HEK293 (cell line): ENCODE measurements around the gene NCBP2.

Experiments used
- CTCF ChIA-PET: fragments of 350-600 bp; formaldehyde crosslinking; extraction: SDS; loops from one replicate; lab custom pipeline; 2021; ENCODE audit warnings: antibody characterized with exemption; lab: Yijun Ruan, JAX
- POLR2A ChIA-PET: fragments of 300-600 bp; formaldehyde crosslinking; extraction: SDS; loops from one replicate; lab custom pipeline; 2020; ENCODE audit warnings: antibody characterized with exemption, inconsistent platforms; lab: Yijun Ruan, JAX
- H3K27ac ChIP-seq: fragments of 200-500 bp; sonication (Bioruptor generic); 2 replicates; pipeline ENCODE4 v1.5.1; 2014; ENCODE audit warnings: low read depth, low read length, control low read depth, inconsistent platforms; ENCODE audit errors: extremely low read depth
- H3K36me3 ChIP-seq, 2 experiments: fragments of 200-500 bp in 1 of 2; sonication (Bioruptor generic) in 1 of 2; 1 replicate in 1 of 2; 2 replicates in 1 of 2; pipeline ENCODE4 v1.5.1; 2014 to 2017; ENCODE audit warnings: inconsistent platforms in 2 of 2, low read length in 2 of 2; ENCODE audit not compliant: control insufficient read depth in 2 of 2, insufficient read depth in 1 of 2
- H3K4me1 ChIP-seq: fragments of 200-500 bp; sonication (Bioruptor generic); 2 replicates; pipeline ENCODE4 v1.5.1; 2014; ENCODE audit warnings: mild to moderate bottlenecking, low read length, inconsistent platforms; ENCODE audit not compliant: control insufficient read depth, insufficient read depth
- H3K4me3 ChIP-seq: 2 replicates; pipeline ENCODE4 v1.5.1; 2011; ENCODE audit warnings: low read depth, mild to moderate bottlenecking, control low read depth, low read length, moderate library complexity
- H3K9me3 ChIP-seq: fragments of 200-500 bp; sonication (Bioruptor generic); 2 replicates; pipeline ENCODE4 v1.5.1; 2014; ENCODE audit warnings: low read depth, low read length, inconsistent platforms; ENCODE audit not compliant: control insufficient read depth, insufficient read depth
- PRDM2 ChIP-seq: fragments of 450-650 bp; formaldehyde crosslinking; IDR thresholded peaks from 2 replicates; pipeline ENCODE4 v1.5.1; 2016; ENCODE audit warnings: missing biosample characterization, missing genetic modification characterization, borderline replicate concordance
- WT1 ChIP-seq: fragments of 450-650 bp; formaldehyde crosslinking; IDR thresholded peaks from 2 replicates; pipeline ENCODE4 v1.5.1; 2016; ENCODE audit warnings: missing biosample characterization, missing genetic modification characterization
- ZBTB44 ChIP-seq: fragments of 450-650 bp; IDR thresholded peaks from 2 replicates; pipeline ENCODE4 v1.5.1; 2018; ENCODE audit warnings: missing biosample characterization, mild to moderate bottlenecking, missing genetic modification characterization
- ZFP69B ChIP-seq: fragments of 450-650 bp; formaldehyde crosslinking; IDR thresholded peaks from 2 replicates; pipeline ENCODE4 v1.5.1; 2016; ENCODE audit warnings: missing biosample characterization, missing genetic modification characterization
- ZNF133 ChIP-seq: fragments of 450-650 bp; formaldehyde crosslinking; IDR thresholded peaks from 2 replicates; pipeline ENCODE4 v1.5.1; 2016; ENCODE audit warnings: missing biosample characterization, missing genetic modification characterization
- ZNF155 ChIP-seq: fragments of 450-650 bp; formaldehyde crosslinking; IDR thresholded peaks from 2 replicates; pipeline ENCODE4 v1.5.1; 2016; ENCODE audit warnings: missing biosample characterization, missing genetic modification characterization
- ZNF211 ChIP-seq: fragments of 450-650 bp; formaldehyde crosslinking; IDR thresholded peaks from 2 replicates; pipeline ENCODE4 v1.5.1; 2016; ENCODE audit warnings: low read depth, missing biosample characterization, missing genetic modification characterization
- ZNF354C ChIP-seq: fragments of 450-650 bp; formaldehyde crosslinking; IDR thresholded peaks from 2 replicates; pipeline ENCODE4 v1.5.1; 2016; ENCODE audit warnings: missing biosample characterization, missing genetic modification characterization, low read depth, borderline replicate concordance
- ZNF366 ChIP-seq: fragments of 450-650 bp; formaldehyde crosslinking; conservative IDR thresholded peaks from 2 replicates; pipeline ENCODE4 v1.5.1; 2016; ENCODE audit warnings: missing biosample characterization, missing genetic modification characterization
- ZNF423 ChIP-seq: fragments of 450-650 bp; formaldehyde crosslinking; IDR thresholded peaks from 2 replicates; pipeline ENCODE4 v1.5.1; 2016; ENCODE audit warnings: missing biosample characterization, missing genetic modification characterization
- ZNF501 ChIP-seq: fragments of 450-650 bp; formaldehyde crosslinking; IDR thresholded peaks from 2 replicates; pipeline ENCODE4 v1.5.1; 2016; ENCODE audit warnings: missing biosample characterization, missing genetic modification characterization
- ZNF510 ChIP-seq: fragments of 450-650 bp; formaldehyde crosslinking; IDR thresholded peaks from 2 replicates; pipeline ENCODE4 v1.5.1; 2018; ENCODE audit warnings: mild to moderate bottlenecking, missing genetic modification characterization, missing biosample characterization; ENCODE audit not compliant: insufficient replicate concordance
- ZNF521 ChIP-seq: fragments of 450-650 bp; formaldehyde crosslinking; IDR thresholded peaks from 2 replicates; pipeline ENCODE4 v1.5.1; 2017; ENCODE audit warnings: missing biosample characterization, mild to moderate bottlenecking, missing genetic modification characterization
- ZNF670 ChIP-seq: fragments of 450-650 bp; formaldehyde crosslinking; IDR thresholded peaks from 2 replicates; pipeline ENCODE4 v1.5.1; 2016; ENCODE audit warnings: missing biosample characterization, missing genetic modification characterization, low read depth
- ZSCAN30 ChIP-seq: fragments of 450-650 bp; IDR thresholded peaks from 2 replicates; pipeline ENCODE4 v1.5.1; 2018; ENCODE audit warnings: missing biosample characterization, mild to moderate bottlenecking, missing genetic modification characterization, moderate library complexity
- ZXDB ChIP-seq: fragments of 450-650 bp; formaldehyde crosslinking; IDR thresholded peaks from 2 replicates; pipeline ENCODE4 v1.5.1; 2016; ENCODE audit warnings: missing biosample characterization, missing genetic modification characterization
- TF ChIP-seq, protein P1 (sequence below): fragments of 450-650 bp; formaldehyde crosslinking; IDR thresholded peaks from 2 replicates; pipeline ENCODE4 v1.5.1; 2016; ENCODE audit warnings: missing biosample characterization, missing genetic modification characterization
- TF ChIP-seq, protein P2 (sequence below): fragments of 450-650 bp; formaldehyde crosslinking; IDR thresholded peaks from 2 replicates; pipeline ENCODE4 v1.5.1; 2016; ENCODE audit warnings: missing biosample characterization, missing genetic modification characterization
- TF ChIP-seq, protein P3 (sequence below): fragments of 450-650 bp; formaldehyde crosslinking; conservative IDR thresholded peaks from 2 replicates; pipeline ENCODE4 v1.5.1; 2016; ENCODE audit warnings: low read depth, missing biosample characterization, missing genetic modification characterization
- TF ChIP-seq, protein P4 (sequence below): fragments of 450-650 bp; formaldehyde crosslinking; IDR thresholded peaks from 2 replicates; pipeline ENCODE4 v1.5.1; 2016; ENCODE audit warnings: missing biosample characterization, missing genetic modification characterization

The NCBP2 gene

DNA sequence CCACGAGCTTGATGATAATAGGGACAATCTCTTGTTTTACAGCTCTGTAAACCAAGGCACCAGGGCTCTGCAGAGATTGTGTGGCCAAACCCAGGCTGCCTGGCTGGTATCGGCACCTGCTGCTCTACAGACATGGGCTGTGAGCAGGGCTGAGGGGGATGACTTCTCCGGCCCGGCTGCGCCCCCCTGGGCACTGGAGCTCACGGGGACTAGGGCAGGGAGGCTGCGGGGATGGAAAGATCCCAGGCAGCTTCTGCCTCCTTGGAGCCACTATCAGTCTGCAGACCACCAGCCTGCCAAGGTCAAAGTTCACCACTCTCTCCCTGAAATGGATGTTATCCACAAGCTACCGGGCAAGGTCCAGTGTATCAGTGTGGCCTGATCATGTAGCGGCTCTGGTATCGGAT lies 48.3 kb upstream of the NCBP2 start:
- TF ChIP-seq ZNF521 (tag by site-specific recombination) (no peak), ZNF366 (tag by site-specific recombination) (no peak), ZNF211 (tag by site-specific recombination) (no peak), ZXDB (tag by site-specific recombination) (no peak), ZBTB44 (tag by site-specific recombination) (no peak), ZNF423 (tag by site-specific recombination) (no peak), ZNF133 (no peak), ZNF510 (tag by site-specific recombination) (no peak), ZNF501 (tag by site-specific recombination) (no peak), WT1 (tag by site-specific recombination) (no peak), ZFP69B (tag by site-specific recombination) (no peak), ZNF670 (tag by site-specific recombination) (no peak), ZSCAN30 (tag by site-specific recombination) (no peak), ZNF354C (tag by site-specific recombination) (no peak), PRDM2 (no peak), ZNF155 (tag by site-specific recombination) (no peak)
- TF ChIP-seq, protein P1, sequence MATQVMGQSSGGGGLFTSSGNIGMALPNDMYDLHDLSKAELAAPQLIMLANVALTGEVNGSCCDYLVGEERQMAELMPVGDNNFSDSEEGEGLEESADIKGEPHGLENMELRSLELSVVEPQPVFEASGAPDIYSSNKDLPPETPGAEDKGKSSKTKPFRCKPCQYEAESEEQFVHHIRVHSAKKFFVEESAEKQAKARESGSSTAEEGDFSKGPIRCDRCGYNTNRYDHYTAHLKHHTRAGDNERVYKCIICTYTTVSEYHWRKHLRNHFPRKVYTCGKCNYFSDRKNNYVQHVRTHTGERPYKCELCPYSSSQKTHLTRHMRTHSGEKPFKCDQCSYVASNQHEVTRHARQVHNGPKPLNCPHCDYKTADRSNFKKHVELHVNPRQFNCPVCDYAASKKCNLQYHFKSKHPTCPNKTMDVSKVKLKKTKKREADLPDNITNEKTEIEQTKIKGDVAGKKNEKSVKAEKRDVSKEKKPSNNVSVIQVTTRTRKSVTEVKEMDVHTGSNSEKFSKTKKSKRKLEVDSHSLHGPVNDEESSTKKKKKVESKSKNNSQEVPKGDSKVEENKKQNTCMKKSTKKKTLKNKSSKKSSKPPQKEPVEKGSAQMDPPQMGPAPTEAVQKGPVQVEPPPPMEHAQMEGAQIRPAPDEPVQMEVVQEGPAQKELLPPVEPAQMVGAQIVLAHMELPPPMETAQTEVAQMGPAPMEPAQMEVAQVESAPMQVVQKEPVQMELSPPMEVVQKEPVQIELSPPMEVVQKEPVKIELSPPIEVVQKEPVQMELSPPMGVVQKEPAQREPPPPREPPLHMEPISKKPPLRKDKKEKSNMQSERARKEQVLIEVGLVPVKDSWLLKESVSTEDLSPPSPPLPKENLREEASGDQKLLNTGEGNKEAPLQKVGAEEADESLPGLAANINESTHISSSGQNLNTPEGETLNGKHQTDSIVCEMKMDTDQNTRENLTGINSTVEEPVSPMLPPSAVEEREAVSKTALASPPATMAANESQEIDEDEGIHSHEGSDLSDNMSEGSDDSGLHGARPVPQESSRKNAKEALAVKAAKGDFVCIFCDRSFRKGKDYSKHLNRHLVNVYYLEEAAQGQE (tag by site-specific recombination), result no peak
- TF ChIP-seq, protein P2, sequence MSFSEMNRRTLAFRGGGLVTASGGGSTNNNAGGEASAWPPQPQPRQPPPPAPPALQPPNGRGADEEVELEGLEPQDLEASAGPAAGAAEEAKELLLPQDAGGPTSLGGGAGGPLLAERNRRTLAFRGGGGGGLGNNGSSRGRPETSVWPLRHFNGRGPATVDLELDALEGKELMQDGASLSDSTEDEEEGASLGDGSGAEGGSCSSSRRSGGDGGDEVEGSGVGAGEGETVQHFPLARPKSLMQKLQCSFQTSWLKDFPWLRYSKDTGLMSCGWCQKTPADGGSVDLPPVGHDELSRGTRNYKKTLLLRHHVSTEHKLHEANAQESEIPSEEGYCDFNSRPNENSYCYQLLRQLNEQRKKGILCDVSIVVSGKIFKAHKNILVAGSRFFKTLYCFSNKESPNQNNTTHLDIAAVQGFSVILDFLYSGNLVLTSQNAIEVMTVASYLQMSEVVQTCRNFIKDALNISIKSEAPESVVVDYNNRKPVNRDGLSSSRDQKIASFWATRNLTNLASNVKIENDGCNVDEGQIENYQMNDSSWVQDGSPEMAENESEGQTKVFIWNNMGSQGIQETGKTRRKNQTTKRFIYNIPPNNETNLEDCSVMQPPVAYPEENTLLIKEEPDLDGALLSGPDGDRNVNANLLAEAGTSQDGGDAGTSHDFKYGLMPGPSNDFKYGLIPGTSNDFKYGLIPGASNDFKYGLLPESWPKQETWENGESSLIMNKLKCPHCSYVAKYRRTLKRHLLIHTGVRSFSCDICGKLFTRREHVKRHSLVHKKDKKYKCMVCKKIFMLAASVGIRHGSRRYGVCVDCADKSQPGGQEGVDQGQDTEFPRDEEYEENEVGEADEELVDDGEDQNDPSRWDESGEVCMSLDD, result no peak
- TF ChIP-seq, protein P3, sequence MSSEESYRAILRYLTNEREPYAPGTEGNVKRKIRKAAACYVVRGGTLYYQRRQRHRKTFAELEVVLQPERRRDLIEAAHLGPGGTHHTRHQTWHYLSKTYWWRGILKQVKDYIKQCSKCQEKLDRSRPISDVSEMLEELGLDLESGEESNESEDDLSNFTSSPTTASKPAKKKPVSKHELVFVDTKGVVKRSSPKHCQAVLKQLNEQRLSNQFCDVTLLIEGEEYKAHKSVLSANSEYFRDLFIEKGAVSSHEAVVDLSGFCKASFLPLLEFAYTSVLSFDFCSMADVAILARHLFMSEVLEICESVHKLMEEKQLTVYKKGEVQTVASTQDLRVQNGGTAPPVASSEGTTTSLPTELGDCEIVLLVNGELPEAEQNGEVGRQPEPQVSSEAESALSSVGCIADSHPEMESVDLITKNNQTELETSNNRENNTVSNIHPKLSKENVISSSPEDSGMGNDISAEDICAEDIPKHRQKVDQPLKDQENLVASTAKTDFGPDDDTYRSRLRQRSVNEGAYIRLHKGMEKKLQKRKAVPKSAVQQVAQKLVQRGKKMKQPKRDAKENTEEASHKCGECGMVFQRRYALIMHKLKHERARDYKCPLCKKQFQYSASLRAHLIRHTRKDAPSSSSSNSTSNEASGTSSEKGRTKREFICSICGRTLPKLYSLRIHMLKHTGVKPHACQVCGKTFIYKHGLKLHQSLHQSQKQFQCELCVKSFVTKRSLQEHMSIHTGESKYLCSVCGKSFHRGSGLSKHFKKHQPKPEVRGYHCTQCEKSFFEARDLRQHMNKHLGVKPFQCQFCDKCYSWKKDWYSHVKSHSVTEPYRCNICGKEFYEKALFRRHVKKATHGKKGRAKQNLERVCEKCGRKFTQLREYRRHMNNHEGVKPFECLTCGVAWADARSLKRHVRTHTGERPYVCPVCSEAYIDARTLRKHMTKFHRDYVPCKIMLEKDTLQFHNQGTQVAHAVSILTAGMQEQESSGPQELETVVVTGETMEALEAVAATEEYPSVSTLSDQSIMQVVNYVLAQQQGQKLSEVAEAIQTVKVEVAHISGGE (tag by site-specific recombination), result no peak
- TF ChIP-seq, protein P4, sequence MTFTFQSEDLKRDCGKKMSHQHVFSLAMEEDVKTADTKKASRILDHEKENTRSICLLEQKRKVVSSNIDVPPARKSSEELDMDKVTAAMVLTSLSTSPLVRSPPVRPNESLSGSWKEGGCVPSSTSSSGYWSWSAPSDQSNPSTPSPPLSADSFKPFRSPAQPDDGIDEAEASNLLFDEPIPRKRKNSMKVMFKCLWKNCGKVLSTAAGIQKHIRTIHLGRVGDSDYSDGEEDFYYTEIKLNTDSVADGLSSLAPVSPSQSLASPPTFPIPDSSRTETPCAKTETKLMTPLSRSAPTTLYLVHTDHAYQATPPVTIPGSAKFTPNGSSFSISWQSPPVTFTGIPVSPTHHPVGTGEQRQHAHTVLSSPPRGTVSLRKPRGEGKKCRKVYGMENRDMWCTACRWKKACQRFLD (tag by site-specific recombination), result no peak
- TF ChIP-seq, all 188 proteins: peak for 0
- Histone ChIP-seq H3K4me1 (no peaks in the 10 kb centered on the region), H3K36me3 (no peaks in the 10 kb centered on the region), H3K9me3 (no peaks in the 10 kb centered on the region), H3K4me3 (no peak overlapping the region), H3K27ac (no peak overlapping the region)
- ChIA-PET CTCF (no interaction called here), POLR2A (no interaction called here)
